ENCODE data around the gene PICALM. TPM values are rescaled to one million over a fixed set of nuclear protein-coding genes. Genes with fewer than 3 reads are reported as not detected.

Gene PICALM
- total RNA-seq, 1 experiment from 2014 or later = 566 TPM

- no peak overlapping the region for H3K4me2 ChIP-seq (ENCODE audit: low read depth, low read length, poor library complexity, severe bottlenecking)
- no peaks in the 10 kb centered on the region for H3K9me2 ChIP-seq (replicated peaks; ENCODE audit: insufficient read depth, low read length)
- H3K9ac ChIP-seq (ENCODE audit: low read length) = no peak overlapping the region
- H3K4me1 ChIP-seq (ENCODE audit: low read length) = no peaks in the 10 kb centered on the region
- no peaks in the 10 kb centered on the region for H3K9me3 ChIP-seq (ENCODE audit: low read length)
- H3K27me3 ChIP-seq (ENCODE audit: low read length) = no peaks in the 10 kb centered on the region
- H3K36me3 ChIP-seq (ENCODE audit: insufficient read depth, low read length) = peaks cover 55% of the 10 kb centered on the region; the same call in 1 of the 2 replicates
- H3K4me3 ChIP-seq (ENCODE audit: low read length) = no peak overlapping the region
- no peak overlapping the region for H2AFZ ChIP-seq (ENCODE audit: low read length)
- H3K79me2 ChIP-seq (ENCODE audit: low read length) = peaks cover 71% of the 10 kb centered on the region
- H4K20me1 ChIP-seq (ENCODE audit: insufficient read depth, low read depth, low read length) = no peaks in the 10 kb centered on the region
- H3K27ac ChIP-seq (ENCODE audit: low read length) = no peak overlapping the region
- no peak for DNase-seq
Observed at GRCh38 chr11:86014221-86014620, 54.7 kb downstream of the PICALM start.

GRCh38 chr11:86013713-86014112 is 55.2 kb downstream of the PICALM start:
- peaks cover 53% of the 10 kb centered on the region; the same call in 1 of the 2 replicates for H3K36me3 ChIP-seq (ENCODE audit: insufficient read depth, low read length)
- no peaks in the 10 kb centered on the region for H3K9me2 ChIP-seq (replicated peaks; ENCODE audit: insufficient read depth, low read length)
- H3K9ac ChIP-seq (ENCODE audit: low read length) = no peak overlapping the region
- H3K27me3 ChIP-seq (ENCODE audit: low read length) = no peaks in the 10 kb centered on the region
- H3K79me2 ChIP-seq (ENCODE audit: low read length) = peaks cover 68% of the 10 kb centered on the region
- no peak overlapping the region for H3K4me2 ChIP-seq (ENCODE audit: low read depth, low read length, poor library complexity, severe bottlenecking)
- H3K4me1 ChIP-seq (ENCODE audit: low read length) = no peaks in the 10 kb centered on the region
- no peaks in the 10 kb centered on the region for H3K9me3 ChIP-seq (ENCODE audit: low read length)
- DNase-seq = no peak
- H2AFZ ChIP-seq (ENCODE audit: low read length) = no peak overlapping the region
- no peak overlapping the region for H3K4me3 ChIP-seq (ENCODE audit: low read length)
- no peak overlapping the region for H3K27ac ChIP-seq (ENCODE audit: low read length)
- no peaks in the 10 kb centered on the region for H4K20me1 ChIP-seq (ENCODE audit: insufficient read depth, low read depth, low read length)

DNA sequence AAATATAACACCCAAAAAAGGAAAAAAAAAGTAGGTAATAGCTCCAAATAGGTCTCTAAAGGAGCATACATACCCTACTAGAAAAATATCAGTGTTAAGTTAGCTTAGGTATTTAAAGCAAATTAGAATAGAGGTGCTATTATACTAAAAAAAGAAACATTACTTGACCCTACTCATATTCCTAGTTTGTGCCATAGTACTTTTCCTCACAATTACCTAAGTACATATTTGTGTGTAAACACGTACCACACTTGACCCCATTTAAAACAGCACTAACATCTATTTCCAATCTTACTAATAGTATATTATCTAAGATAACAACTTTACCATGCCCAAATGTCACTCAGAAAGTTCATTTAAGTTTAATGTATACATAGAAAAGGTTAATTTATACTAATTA is 57.7 kb downstream of the PICALM start:
- peaks cover 66% of the 10 kb centered on the region for H3K36me3 ChIP-seq (ENCODE audit: insufficient read depth, low read length)
- H3K9me2 ChIP-seq (replicated peaks; ENCODE audit: insufficient read depth, low read length) = no peaks in the 10 kb centered on the region
- no peaks in the 10 kb centered on the region for H3K4me1 ChIP-seq (ENCODE audit: low read length)
- H3K9me3 ChIP-seq (ENCODE audit: low read length) = no peaks in the 10 kb centered on the region
- H3K27me3 ChIP-seq (ENCODE audit: low read length) = no peaks in the 10 kb centered on the region
- H3K79me2 ChIP-seq (ENCODE audit: low read length) = peaks cover 52% of the 10 kb centered on the region
- H4K20me1 ChIP-seq (ENCODE audit: insufficient read depth, low read depth, low read length) = no peaks in the 10 kb centered on the region
- no peak for DNase-seq
- no peak overlapping the region for H3K4me3 ChIP-seq (ENCODE audit: low read length)
- no peak overlapping the region for H3K4me2 ChIP-seq (ENCODE audit: low read depth, low read length, poor library complexity, severe bottlenecking)
- no peak overlapping the region for H3K27ac ChIP-seq (ENCODE audit: low read length)
- H2AFZ ChIP-seq (ENCODE audit: low read length) = no peak overlapping the region
- H3K9ac ChIP-seq (ENCODE audit: low read length) = no peak overlapping the region

DNA sequence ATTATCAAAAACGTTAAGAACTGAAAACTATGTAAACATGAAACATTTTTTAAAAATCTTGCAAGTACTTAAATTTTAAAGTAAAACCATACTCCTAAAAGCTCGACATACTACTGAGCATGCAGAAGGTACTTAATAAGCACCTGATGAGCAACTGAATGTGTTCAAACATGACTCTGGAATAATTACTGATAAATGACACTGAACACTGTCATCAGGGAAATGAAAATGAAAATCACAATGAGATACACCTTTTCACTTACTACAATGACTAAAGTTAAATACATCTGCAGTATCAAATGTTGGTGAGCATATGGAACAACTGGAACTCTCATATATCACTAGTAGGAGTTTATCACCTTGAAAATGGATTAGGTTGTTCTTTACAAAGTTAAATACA is 65.2 kb downstream of the PICALM start:
- Histone ChIP-seq H3K4me1 (ENCODE audit: low read length) (peaks cover 12% of the 10 kb centered on the region; the same call in 1 of the 2 replicates), H4K20me1 (ENCODE audit: insufficient read depth, low read depth, low read length) (no peaks in the 10 kb centered on the region), H3K27ac (ENCODE audit: low read length) (no peak overlapping the region), H3K4me2 (ENCODE audit: low read depth, low read length, poor library complexity, severe bottlenecking) (no peak overlapping the region), H3K36me3 (ENCODE audit: insufficient read depth, low read length) (peaks cover 92% of the 10 kb centered on the region), H3K9me3 (ENCODE audit: low read length) (no peaks in the 10 kb centered on the region), H3K9ac (ENCODE audit: low read length) (no peak overlapping the region), H3K27me3 (ENCODE audit: low read length) (no peaks in the 10 kb centered on the region), H2AFZ (ENCODE audit: low read length) (no peak overlapping the region), H3K9me2 (replicated peaks; ENCODE audit: insufficient read depth, low read length) (no peaks in the 10 kb centered on the region), H3K4me3 (ENCODE audit: low read length) (no peak overlapping the region), H3K79me2 (ENCODE audit: low read length) (peaks cover 43% of the 10 kb centered on the region)
- no peak for DNase-seq

DNA sequence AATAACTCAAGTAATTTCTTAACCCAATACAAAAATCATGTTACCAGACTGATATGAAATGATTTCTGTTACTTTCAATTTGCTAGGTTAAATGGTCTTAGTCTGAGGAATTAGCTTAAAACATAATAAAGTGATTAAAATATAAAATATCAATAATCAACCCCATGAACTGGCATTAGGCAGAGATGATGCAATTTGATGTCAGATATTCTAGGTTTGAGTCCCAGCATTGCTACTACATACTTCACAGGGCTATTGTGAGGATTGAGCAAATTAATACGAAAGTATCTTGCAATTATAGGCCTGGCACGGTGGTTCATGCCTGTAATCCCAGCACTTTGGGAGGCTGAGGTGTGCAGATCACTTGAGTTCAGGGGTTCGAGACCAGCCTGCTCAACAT is 66.5 kb downstream of the PICALM start:
- H3K27ac ChIP-seq (ENCODE audit: low read length) = no peak overlapping the region
- H3K79me2 ChIP-seq (ENCODE audit: low read length) = peaks cover 50% of the 10 kb centered on the region
- DNase-seq = no peak
- peaks cover 89% of the 10 kb centered on the region for H3K36me3 ChIP-seq (ENCODE audit: insufficient read depth, low read length)
- no peaks in the 10 kb centered on the region for H3K27me3 ChIP-seq (ENCODE audit: low read length)
- no peak overlapping the region for H3K9ac ChIP-seq (ENCODE audit: low read length)
- H3K4me2 ChIP-seq (ENCODE audit: low read depth, low read length, poor library complexity, severe bottlenecking) = no peak overlapping the region
- H3K4me3 ChIP-seq (ENCODE audit: low read length) = no peak overlapping the region
- H2AFZ ChIP-seq (ENCODE audit: low read length) = no peak overlapping the region
- no peaks in the 10 kb centered on the region for H3K9me3 ChIP-seq (ENCODE audit: low read length)
- H3K9me2 ChIP-seq (replicated peaks; ENCODE audit: insufficient read depth, low read length) = no peaks in the 10 kb centered on the region
- peaks cover 12% of the 10 kb centered on the region; the same call in 1 of the 2 replicates for H3K4me1 ChIP-seq (ENCODE audit: low read length)
- H4K20me1 ChIP-seq (ENCODE audit: insufficient read depth, low read depth, low read length) = no peaks in the 10 kb centered on the region

- DNase-seq = no peak
- H2AFZ ChIP-seq (ENCODE audit: low read length) = no peak overlapping the region
- no peak overlapping the region for H3K27ac ChIP-seq (ENCODE audit: low read length)
- H3K36me3 ChIP-seq (ENCODE audit: insufficient read depth, low read length) = peaks cover 77% of the 10 kb centered on the region
- no peak overlapping the region for H3K4me3 ChIP-seq (ENCODE audit: low read length)
- no peaks in the 10 kb centered on the region for H3K9me3 ChIP-seq (ENCODE audit: low read length)
- H3K9ac ChIP-seq (ENCODE audit: low read length) = no peak overlapping the region
- peaks cover 6% of the 10 kb centered on the region; the same call in 1 of the 2 replicates for H3K4me1 ChIP-seq (ENCODE audit: low read length)
- H3K79me2 ChIP-seq (ENCODE audit: low read length) = peaks cover 61% of the 10 kb centered on the region
- no peaks in the 10 kb centered on the region for H4K20me1 ChIP-seq (ENCODE audit: insufficient read depth, low read depth, low read length)
- no peaks in the 10 kb centered on the region for H3K27me3 ChIP-seq (ENCODE audit: low read length)
- no peaks in the 10 kb centered on the region for H3K9me2 ChIP-seq (replicated peaks; ENCODE audit: insufficient read depth, low read length)
- H3K4me2 ChIP-seq (ENCODE audit: low read depth, low read length, poor library complexity, severe bottlenecking) = no peak overlapping the region
Observed at GRCh38 chr11:85991508-85991907, 77.4 kb downstream of the PICALM start.

DNA sequence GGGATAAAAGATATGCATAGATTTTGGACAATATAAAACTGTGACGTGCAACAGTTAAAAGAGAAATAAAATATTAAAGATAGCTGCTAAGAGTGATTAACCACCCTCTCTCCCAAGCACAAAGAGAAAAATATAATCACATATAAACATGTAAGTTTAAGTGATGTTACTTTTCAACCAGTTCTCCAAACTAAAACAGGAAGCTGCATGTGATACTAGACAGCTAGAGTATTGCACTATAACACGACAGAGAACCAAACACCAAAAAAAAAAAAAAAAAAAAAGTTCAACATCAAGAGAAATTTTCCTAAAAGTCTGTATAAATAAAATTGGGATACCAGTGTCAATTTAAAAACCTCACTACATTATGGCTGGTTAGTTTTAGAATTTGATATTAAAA is 79.1 kb downstream of the PICALM start:
- Histone ChIP-seq H3K4me1 (ENCODE audit: low read length) (peaks cover 6% of the 10 kb centered on the region; the same call in 1 of the 2 replicates), H3K27me3 (ENCODE audit: low read length) (no peaks in the 10 kb centered on the region), H3K9me3 (ENCODE audit: low read length) (no peaks in the 10 kb centered on the region), H3K4me3 (ENCODE audit: low read length) (no peak overlapping the region), H3K79me2 (ENCODE audit: low read length) (peaks cover 66% of the 10 kb centered on the region), H2AFZ (ENCODE audit: low read length) (no peak overlapping the region), H4K20me1 (ENCODE audit: insufficient read depth, low read depth, low read length) (no peaks in the 10 kb centered on the region), H3K27ac (ENCODE audit: low read length) (no peak overlapping the region), H3K9ac (ENCODE audit: low read length) (no peak overlapping the region), H3K4me2 (ENCODE audit: low read depth, low read length, poor library complexity, severe bottlenecking) (no peak overlapping the region), H3K9me2 (replicated peaks; ENCODE audit: insufficient read depth, low read length) (no peaks in the 10 kb centered on the region), H3K36me3 (ENCODE audit: insufficient read depth, low read length) (peaks cover 65% of the 10 kb centered on the region)
- DNase-seq = no peak

- H4K20me1 ChIP-seq (ENCODE audit: insufficient read depth, low read depth, low read length) = no peaks in the 10 kb centered on the region
- H2AFZ ChIP-seq (ENCODE audit: low read length) = no peak overlapping the region
- no peaks in the 10 kb centered on the region for H3K27me3 ChIP-seq (ENCODE audit: low read length)
- peaks cover 66% of the 10 kb centered on the region for H3K36me3 ChIP-seq (ENCODE audit: insufficient read depth, low read length)
- H3K9me2 ChIP-seq (replicated peaks; ENCODE audit: insufficient read depth, low read length) = no peaks in the 10 kb centered on the region
- H3K4me3 ChIP-seq (ENCODE audit: low read length) = no peak overlapping the region
- H3K9ac ChIP-seq (ENCODE audit: low read length) = no peak overlapping the region
- peaks cover 6% of the 10 kb centered on the region; the same call in 1 of the 2 replicates for H3K4me1 ChIP-seq (ENCODE audit: low read length)
- H3K79me2 ChIP-seq (ENCODE audit: low read length) = peaks cover 69% of the 10 kb centered on the region
- DNase-seq = no peak
- no peak overlapping the region for H3K27ac ChIP-seq (ENCODE audit: low read length)
- H3K9me3 ChIP-seq (ENCODE audit: low read length) = no peaks in the 10 kb centered on the region
- H3K4me2 ChIP-seq (ENCODE audit: low read depth, low read length, poor library complexity, severe bottlenecking) = no peak overlapping the region
Observed at GRCh38 chr11:85988780-85989179, 80.1 kb downstream of the PICALM start.

DNA sequence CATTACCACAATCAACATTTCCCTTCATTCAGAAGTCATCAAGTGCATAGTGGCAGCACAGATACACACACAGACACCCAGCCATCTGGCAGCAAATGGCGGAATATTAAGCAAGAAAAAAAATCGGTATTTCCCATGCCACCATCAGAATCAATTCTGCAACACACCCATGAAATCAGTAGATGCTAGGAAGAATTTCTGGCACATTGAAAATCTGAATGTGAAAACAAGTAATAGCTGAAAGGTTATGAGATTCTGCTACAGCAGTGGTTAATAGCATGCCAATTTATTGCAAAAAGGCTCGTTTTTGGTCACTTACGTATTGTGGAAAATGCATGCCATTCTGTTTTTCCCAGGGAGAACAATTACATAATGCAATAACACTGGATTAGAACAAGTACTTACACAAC is 91.1 kb downstream of the PICALM start:
- no peaks in the 10 kb centered on the region for H3K27me3 ChIP-seq (ENCODE audit: low read length)
- peaks cover 66% of the 10 kb centered on the region for H3K79me2 ChIP-seq (ENCODE audit: low read length)
- H3K9me2 ChIP-seq (replicated peaks; ENCODE audit: insufficient read depth, low read length) = no peaks in the 10 kb centered on the region
- no peak overlapping the region for H3K27ac ChIP-seq (ENCODE audit: low read length)
- H2AFZ ChIP-seq (ENCODE audit: low read length) = no peak overlapping the region
- DNase-seq = no peak
- no peak overlapping the region for H3K4me2 ChIP-seq (ENCODE audit: low read depth, low read length, poor library complexity, severe bottlenecking)
- no peaks in the 10 kb centered on the region for H3K4me1 ChIP-seq (ENCODE audit: low read length)
- H3K9me3 ChIP-seq (ENCODE audit: low read length) = no peaks in the 10 kb centered on the region
- peaks cover 84% of the 10 kb centered on the region for H3K36me3 ChIP-seq (ENCODE audit: insufficient read depth, low read length)
- H4K20me1 ChIP-seq (ENCODE audit: insufficient read depth, low read depth, low read length) = no peaks in the 10 kb centered on the region
- H3K9ac ChIP-seq (ENCODE audit: low read length) = no peak overlapping the region
- H3K4me3 ChIP-seq (ENCODE audit: low read length) = no peak overlapping the region

Measured in Karpas-422 (cell line).